IPS-11a (cell line): ENCODE data around the gene CACNG8.
"Not testable (repeated sequence)": the region's sequence is repeated elsewhere in the genome, so short reads cannot be mapped to it uniquely, and the experiment has no call there.

Experiments used
- H3K4me3 ChIP-seq: one replicate; pipeline ENCODE4 v1.5.1; 2013; ENCODE audit warnings: low read depth, low read length, control low read depth

The CACNG8 gene

GRCh38 chr19:54030895-54031586, 68.3 kb downstream of the CACNG8 start:
- H3K4me3 ChIP-seq: no peak overlapping the region

GRCh38 chr19:54035215-54036178, 72.8 kb downstream of the CACNG8 start:
- H3K4me3 ChIP-seq: no peak overlapping the region

DNA sequence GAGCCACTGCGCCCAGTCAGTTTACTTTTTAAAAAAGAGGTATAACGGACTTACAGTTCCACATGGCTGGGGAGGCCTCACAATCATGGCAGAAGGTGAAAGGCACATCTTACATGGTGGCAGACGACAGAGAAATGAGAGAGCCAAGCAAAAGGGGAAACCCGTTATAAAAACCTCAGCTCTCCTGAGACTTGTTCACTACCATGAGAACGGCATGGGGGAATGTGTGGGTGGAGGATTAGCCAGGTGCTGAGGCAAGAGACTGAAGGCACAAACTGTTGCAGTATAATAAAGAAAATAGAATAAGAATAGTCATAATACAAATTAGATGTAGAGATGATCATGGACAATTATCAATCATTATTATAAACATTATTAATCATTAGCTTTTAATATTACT, 73.8 kb downstream of the CACNG8 start:
- H3K4me3 ChIP-seq: not testable (repeated sequence)
